Activated naive CD4-positive, alpha-beta T cell treated with anti-CD3 and anti-CD28 coated beads, Interleukin-2, amount 50 U/mL, for 24 hours (primary cell): ENCODE data around the gene SEC31B.

Experiments used
- H3K27ac Mint-ChIP-seq: one replicate; pipeline ENCODE4 v1.8.0; 2021; ENCODE audit warnings: mild to moderate bottlenecking, mixed read lengths
- H3K27me3 Mint-ChIP-seq: one replicate; pipeline ENCODE4 v1.8.0; 2021; ENCODE audit warnings: mixed read lengths
- H3K36me3 Mint-ChIP-seq: one replicate; pipeline ENCODE4 v1.8.0; 2021; ENCODE audit warnings: mixed read lengths
- H3K4me1 Mint-ChIP-seq: one replicate; pipeline ENCODE4 v1.8.0; 2021; ENCODE audit warnings: mixed read lengths
- H3K4me3 Mint-ChIP-seq: one replicate; pipeline ENCODE4 v1.8.0; 2021; ENCODE audit warnings: mild to moderate bottlenecking, mixed read lengths
- H3K9me3 Mint-ChIP-seq: one replicate; pipeline ENCODE4 v1.8.0; 2021; ENCODE audit warnings: mixed read lengths

Gene SEC31B

GRCh38 chr10:100489396-100489795, 30.3 kb downstream of the SEC31B start:
- no peaks in the 10 kb centered on the region for H3K27me3 Mint-ChIP-seq
- H3K27ac Mint-ChIP-seq: no peak overlapping the region
- H3K9me3 Mint-ChIP-seq: no peaks in the 10 kb centered on the region
- no peaks in the 10 kb centered on the region for H3K4me1 Mint-ChIP-seq
- H3K4me3 Mint-ChIP-seq: no peak overlapping the region
- peaks cover 16% of the 10 kb centered on the region for H3K36me3 Mint-ChIP-seq

GRCh38 chr10:100487529-100487928, 32.1 kb downstream of the SEC31B start:
- Mint-ChIP-seq H3K27ac (no peak overlapping the region), H3K9me3 (no peaks in the 10 kb centered on the region), H3K4me1 (peaks cover 8% of the 10 kb centered on the region), H3K4me3 (no peak overlapping the region), H3K36me3 (peaks cover 8% of the 10 kb centered on the region), H3K27me3 (no peaks in the 10 kb centered on the region)

GRCh38 chr10:100485801-100486495, 33.7 kb downstream of the SEC31B start:
- peaks cover 2% of the 10 kb centered on the region for H3K27me3 Mint-ChIP-seq
- no peaks in the 10 kb centered on the region for H3K9me3 Mint-ChIP-seq
- peaks cover 12% of the 10 kb centered on the region for H3K4me1 Mint-ChIP-seq
- peaks cover 6% of the 10 kb centered on the region for H3K36me3 Mint-ChIP-seq
- H3K4me3 Mint-ChIP-seq: no peak overlapping the region
- no peak overlapping the region for H3K27ac Mint-ChIP-seq

- Mint-ChIP-seq H3K4me3 (no peak overlapping the region), H3K9me3 (no peaks in the 10 kb centered on the region), H3K4me1 (peaks cover 12% of the 10 kb centered on the region), H3K27me3 (peaks cover 3% of the 10 kb centered on the region), H3K36me3 (peaks cover 4% of the 10 kb centered on the region), H3K27ac (no peak overlapping the region)
These were observed 34.3 kb downstream of the SEC31B start for GRCh38 chr10:100485366-100485765.

DNA sequence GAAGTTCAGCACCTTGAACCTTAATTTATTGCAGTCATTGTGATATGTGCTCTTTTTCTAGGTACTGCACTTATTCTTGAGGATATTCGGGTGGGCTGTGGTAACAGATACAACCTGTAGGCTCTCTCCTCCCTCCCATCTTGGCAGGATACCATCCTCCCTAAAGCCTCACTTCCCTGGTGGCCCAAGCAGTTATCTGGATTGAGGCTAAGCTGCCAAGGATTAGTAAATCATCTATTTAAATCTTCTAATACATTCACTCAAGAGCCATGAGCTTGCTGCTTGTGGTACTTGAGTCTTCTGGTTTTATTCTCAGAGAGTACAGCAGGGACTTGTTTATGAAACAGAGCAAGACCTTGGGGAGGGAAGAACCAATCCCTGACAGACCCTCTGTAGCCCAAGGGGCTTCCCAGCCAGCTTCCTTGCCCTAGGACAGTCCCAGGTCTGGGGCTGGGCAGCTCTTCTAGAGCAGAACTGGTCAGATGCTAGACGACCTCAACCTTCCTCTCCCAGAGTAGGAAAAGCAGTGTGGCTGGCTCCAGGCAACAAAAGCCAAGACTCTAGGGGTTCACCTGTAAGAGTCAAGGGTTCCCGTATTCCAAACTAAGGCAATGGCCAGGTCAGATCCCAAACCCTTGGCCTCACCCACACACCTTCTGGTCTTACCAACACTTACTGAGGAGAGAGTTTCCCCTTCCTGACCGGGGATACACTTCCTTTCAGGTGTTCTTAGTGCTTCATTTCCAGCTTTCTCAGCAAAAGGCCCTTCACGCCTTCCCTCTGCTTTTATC, 35.6 kb downstream of the SEC31B start:
- no peak overlapping the region for H3K27ac Mint-ChIP-seq
- H3K4me1 Mint-ChIP-seq: peaks cover 12% of the 10 kb centered on the region
- H3K36me3 Mint-ChIP-seq: peaks cover 1% of the 10 kb centered on the region
- no peaks in the 10 kb centered on the region for H3K9me3 Mint-ChIP-seq
- peaks cover 4% of the 10 kb centered on the region for H3K27me3 Mint-ChIP-seq
- no peak overlapping the region for H3K4me3 Mint-ChIP-seq

DNA sequence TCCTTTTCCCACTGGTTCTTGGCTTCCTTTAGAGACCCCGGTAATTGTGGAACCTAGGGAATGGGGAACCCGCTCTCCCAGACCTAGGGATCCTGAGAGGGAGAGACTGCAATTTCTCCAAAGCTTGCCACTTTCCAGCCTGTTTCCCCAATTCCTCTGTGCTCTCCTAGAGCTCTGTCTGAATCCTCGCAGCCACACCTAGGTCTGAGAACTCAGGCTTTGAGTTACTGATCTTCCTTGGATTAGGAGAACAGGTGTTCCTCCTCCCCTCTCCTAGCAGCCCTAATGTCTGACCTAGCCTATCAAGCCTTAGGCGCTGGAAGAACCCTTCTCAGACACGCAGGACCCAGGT, 36.9 kb downstream of the SEC31B start:
- Mint-ChIP-seq H3K4me1 (peaks cover 12% of the 10 kb centered on the region), H3K36me3 (no peaks in the 10 kb centered on the region), H3K9me3 (no peaks in the 10 kb centered on the region), H3K4me3 (peak overlapping the region; percentile 86), H3K27ac (no peak overlapping the region), H3K27me3 (peaks cover 10% of the 10 kb centered on the region)

DNA sequence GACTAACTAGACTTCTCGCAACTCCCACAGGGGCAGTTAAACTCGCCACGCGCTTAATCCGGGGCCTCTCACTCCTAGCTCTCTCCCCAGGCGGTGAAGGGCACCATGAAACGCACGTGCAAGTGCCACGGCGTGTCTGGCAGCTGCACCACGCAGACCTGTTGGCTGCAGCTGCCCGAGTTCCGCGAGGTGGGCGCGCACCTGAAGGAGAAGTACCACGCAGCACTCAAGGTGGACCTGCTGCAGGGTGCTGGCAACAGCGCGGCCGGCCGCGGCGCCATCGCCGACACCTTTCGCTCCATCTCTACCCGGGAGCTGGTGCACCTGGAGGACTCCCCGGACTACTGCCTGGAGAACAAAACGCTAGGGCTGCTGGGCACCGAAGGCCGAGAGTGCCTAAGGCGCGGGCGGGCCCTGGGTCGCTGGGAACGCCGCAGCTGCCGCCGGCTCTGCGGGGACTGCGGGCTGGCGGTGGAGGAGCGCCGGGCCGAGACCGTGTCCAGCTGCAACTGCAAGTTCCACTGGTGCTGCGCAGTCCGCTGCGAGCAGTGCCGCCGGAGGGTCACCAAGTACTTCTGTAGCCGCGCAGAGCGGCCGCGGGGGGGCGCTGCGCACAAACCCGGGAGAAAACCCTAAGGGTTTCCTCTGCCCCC, 37.4 kb downstream of the SEC31B start:
- H3K4me3 Mint-ChIP-seq: peak overlapping the region; percentile 86
- no peaks in the 10 kb centered on the region for H3K36me3 Mint-ChIP-seq
- peaks cover 10% of the 10 kb centered on the region for H3K27me3 Mint-ChIP-seq
- H3K27ac Mint-ChIP-seq: no peak overlapping the region
- peaks cover 12% of the 10 kb centered on the region for H3K4me1 Mint-ChIP-seq
- no peaks in the 10 kb centered on the region for H3K9me3 Mint-ChIP-seq

- Mint-ChIP-seq H3K4me1 (peaks cover 12% of the 10 kb centered on the region), H3K27me3 (peaks cover 10% of the 10 kb centered on the region), H3K27ac (no peak overlapping the region), H3K4me3 (peak overlapping the region; percentile 86), H3K36me3 (no peaks in the 10 kb centered on the region), H3K9me3 (no peaks in the 10 kb centered on the region)
These were observed 38.1 kb downstream of the SEC31B start for GRCh38 chr10:100481462-100482081.

GRCh38 chr10:100480002-100480401, 39.7 kb downstream of the SEC31B start:
- Mint-ChIP-seq H3K27ac (no peak overlapping the region), H3K27me3 (peaks cover 10% of the 10 kb centered on the region), H3K4me1 (peaks cover 12% of the 10 kb centered on the region), H3K36me3 (no peaks in the 10 kb centered on the region), H3K4me3 (no peak overlapping the region), H3K9me3 (no peaks in the 10 kb centered on the region)

DNA sequence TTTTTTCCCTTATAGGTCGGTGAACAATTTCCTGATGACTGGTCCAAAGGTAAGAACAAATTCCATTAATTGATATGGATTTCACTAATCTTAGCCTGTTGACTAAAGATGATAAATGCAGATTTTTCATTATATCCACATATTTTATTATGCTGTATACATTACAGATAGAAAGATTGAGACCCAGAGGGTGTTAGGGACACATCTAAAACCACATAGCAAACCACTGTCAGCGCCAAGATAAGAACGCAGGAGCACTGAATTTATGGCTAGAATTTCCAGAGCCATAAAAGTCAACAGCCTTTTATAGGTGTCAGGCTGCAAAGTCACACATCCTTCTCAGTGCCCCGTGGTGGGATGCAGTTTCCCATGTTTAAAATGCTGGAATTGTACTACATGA, 40.6 kb downstream of the SEC31B start:
- Mint-ChIP-seq H3K4me1 (peaks cover 12% of the 10 kb centered on the region), H3K36me3 (no peaks in the 10 kb centered on the region), H3K27me3 (peaks cover 10% of the 10 kb centered on the region), H3K27ac (no peak overlapping the region), H3K9me3 (no peaks in the 10 kb centered on the region), H3K4me3 (no peak overlapping the region)

- H3K27me3 Mint-ChIP-seq: peaks cover 10% of the 10 kb centered on the region
- H3K4me1 Mint-ChIP-seq: peaks cover 5% of the 10 kb centered on the region
- H3K36me3 Mint-ChIP-seq: no peaks in the 10 kb centered on the region
- no peak overlapping the region for H3K27ac Mint-ChIP-seq
- H3K4me3 Mint-ChIP-seq: no peak overlapping the region
- no peaks in the 10 kb centered on the region for H3K9me3 Mint-ChIP-seq
These were observed 41.7 kb downstream of the SEC31B start for GRCh38 chr10:100477970-100478369.

DNA sequence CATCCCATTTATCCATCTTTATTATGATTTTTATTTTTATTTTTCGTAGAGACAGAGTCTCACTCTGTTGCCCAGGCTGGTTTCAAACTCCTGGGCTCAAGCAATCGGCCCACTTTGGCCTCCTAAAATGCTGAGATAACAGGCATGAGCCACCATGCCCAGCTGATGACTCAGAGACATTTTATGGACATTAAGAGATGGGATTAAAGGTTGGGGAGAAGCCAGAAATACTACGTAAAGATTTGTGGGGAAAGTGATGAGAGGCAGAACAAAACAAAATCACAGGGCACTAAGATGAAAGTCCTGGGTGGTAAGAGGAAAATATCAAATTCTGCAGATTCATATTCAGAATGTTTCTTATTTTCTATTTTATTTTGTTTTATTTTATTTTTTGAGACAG, 49.3 kb downstream of the SEC31B start:
- no peak overlapping the region for H3K4me3 Mint-ChIP-seq
- H3K4me1 Mint-ChIP-seq: no peaks in the 10 kb centered on the region
- H3K36me3 Mint-ChIP-seq: no peaks in the 10 kb centered on the region
- no peak overlapping the region for H3K27ac Mint-ChIP-seq
- H3K27me3 Mint-ChIP-seq: peaks cover 4% of the 10 kb centered on the region
- no peaks in the 10 kb centered on the region for H3K9me3 Mint-ChIP-seq

GRCh38 chr10:100469756-100470155, 49.9 kb downstream of the SEC31B start:
- Mint-ChIP-seq H3K9me3 (no peaks in the 10 kb centered on the region), H3K36me3 (no peaks in the 10 kb centered on the region), H3K4me1 (no peaks in the 10 kb centered on the region), H3K27me3 (peaks cover 4% of the 10 kb centered on the region), H3K27ac (no peak overlapping the region), H3K4me3 (no peak overlapping the region)

GRCh38 chr10:100468978-100469377, 50.7 kb downstream of the SEC31B start:
- H3K36me3 Mint-ChIP-seq: no peaks in the 10 kb centered on the region
- no peaks in the 10 kb centered on the region for H3K9me3 Mint-ChIP-seq
- H3K27me3 Mint-ChIP-seq: peaks cover 4% of the 10 kb centered on the region
- no peak overlapping the region for H3K4me3 Mint-ChIP-seq
- H3K4me1 Mint-ChIP-seq: no peaks in the 10 kb centered on the region
- H3K27ac Mint-ChIP-seq: no peak overlapping the region

GRCh38 chr10:100468322-100468721, 51.3 kb downstream of the SEC31B start:
- H3K4me3 Mint-ChIP-seq: no peak overlapping the region
- no peaks in the 10 kb centered on the region for H3K36me3 Mint-ChIP-seq
- H3K9me3 Mint-ChIP-seq: no peaks in the 10 kb centered on the region
- H3K27me3 Mint-ChIP-seq: peaks cover 4% of the 10 kb centered on the region
- no peak overlapping the region for H3K27ac Mint-ChIP-seq
- H3K4me1 Mint-ChIP-seq: no peaks in the 10 kb centered on the region

DNA sequence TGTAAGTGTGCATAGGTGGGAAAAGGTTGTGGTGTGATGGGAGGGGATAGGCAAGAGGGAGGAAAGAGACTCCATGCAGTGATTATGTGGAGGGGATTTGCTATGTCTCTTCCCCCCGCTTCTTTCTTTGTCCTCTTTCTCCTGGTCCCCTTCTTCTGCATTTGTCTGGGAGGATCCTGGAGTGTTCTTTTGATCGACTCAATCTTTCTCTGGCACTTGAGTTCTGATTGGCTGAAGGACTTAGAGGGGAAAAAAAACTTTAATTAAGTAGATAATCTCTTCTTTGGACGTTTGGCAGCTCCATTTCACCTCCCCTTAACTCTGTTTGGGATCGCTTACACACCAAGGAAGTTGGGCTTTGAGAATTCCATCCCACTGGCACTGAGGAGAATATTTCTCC, 57.0 kb downstream of the SEC31B start, which contains the start of gene WNT8B:
Gene WNT8B, plus strand, starts transcription at position 301 of the 400 bp plus-strand sequence. CDS start 160 bp downstream, outside the sequence.
- Mint-ChIP-seq H3K9me3 (no peaks in the 10 kb centered on the region), H3K27me3 (no peaks in the 10 kb centered on the region), H3K4me3 (no peak within 1 kb of the TSS), H3K4me1 (no peaks in the 10 kb centered on the region), H3K36me3 (no peaks in the 10 kb centered on the region), H3K27ac (peak within 1 kb of the TSS; percentile 46)
